IMR-90 (cell line): ENCODE data around the gene NPB. TPM values are rescaled to one million over a fixed set of nuclear protein-coding genes. Genes with fewer than 3 reads are reported as not detected.

Source experiments
- ATAC-seq: fragments of 200-7000 bp; cut with Tn5 transposase; 2 replicates; pipeline ENCODE4 v1.9.1; 2020; ENCODE audit warnings: low read depth, mild to moderate bottlenecking, moderate library complexity
- BruUV-seq: library from RNA; stranded (reverse); fragments of 400-500 nt; replicated peaks from 2 replicates; lab custom pipeline; 2021; lab: Mats Ljungman, UMichigan
- CTCF ChIA-PET: fragments of 300-600 bp; formaldehyde crosslinking; extraction: SDS; loops from one replicate; lab custom pipeline; 2021; ENCODE audit warnings: antibody characterized with exemption; lab: Yijun Ruan, JAX
- POLR2A ChIA-PET: fragments of 300-600 bp; sonication (Branson Sonifier 250); formaldehyde crosslinking; loops from one replicate; lab custom pipeline; 2022; ENCODE audit warnings: antibody characterized with exemption; ENCODE audit not compliant: unreplicated experiment; lab: Charles Lee
- DNase-seq: peaks from one replicate; pipeline ENCODE4 v3.0.0; 2013
- H2AFZ ChIP-seq: replicated peaks from 2 replicates; pipeline ENCODE3; 2013; ENCODE audit warnings: low read length, mild to moderate bottlenecking; ENCODE audit not compliant: poor library complexity
- H2AK5ac ChIP-seq: 2 replicates; pipeline ENCODE4 v1.6.1; 2013; ENCODE audit warnings: low read depth, low read length, inconsistent platforms
- H2AK9ac ChIP-seq: replicated peaks from 2 replicates; pipeline ENCODE3; 2013; ENCODE audit warnings: mild to moderate bottlenecking, low read depth, low read length, moderate library complexity; ENCODE audit not compliant: poor library complexity
- H2BK120ac ChIP-seq: 2 replicates; pipeline ENCODE4 v1.6.1; 2013; ENCODE audit warnings: low read depth, low read length, inconsistent platforms
- H2BK15ac ChIP-seq: 3 replicates; pipeline ENCODE4 v1.6.1; 2013; ENCODE audit warnings: low read depth, low read length, inconsistent platforms
- H2BK20ac ChIP-seq: 2 replicates; pipeline ENCODE4 v1.6.1; 2013; ENCODE audit warnings: low read depth, mild to moderate bottlenecking, inconsistent platforms, low read length, moderate library complexity
- H2BK5ac ChIP-seq: 2 replicates; pipeline ENCODE4 v1.6.1; 2013; ENCODE audit warnings: mild to moderate bottlenecking, low read depth, low read length, inconsistent platforms; ENCODE audit not compliant: poor library complexity, severe bottlenecking
- H3K14ac ChIP-seq: replicated peaks from 2 replicates; pipeline ENCODE4 v1.6.1; 2013; ENCODE audit warnings: low read depth, low read length, inconsistent platforms
- H3K18ac ChIP-seq: 2 replicates; pipeline ENCODE4 v1.6.1; 2013; ENCODE audit warnings: low read depth, low read length, control low read depth
- H3K23ac ChIP-seq: 2 replicates; pipeline ENCODE4 v1.6.1; 2013; ENCODE audit warnings: low read depth, low read length, inconsistent platforms
- H3K27ac ChIP-seq: 2 replicates; pipeline ENCODE4 v1.5.1; 2013; ENCODE audit warnings: mild to moderate bottlenecking, control low read depth, low read length; ENCODE audit not compliant: insufficient read depth
- H3K27me3 ChIP-seq: 2 replicates; pipeline ENCODE4 v1.6.1; 2013; ENCODE audit warnings: low read length; ENCODE audit not compliant: control insufficient read depth, insufficient read depth
- H3K36me3 ChIP-seq: 2 replicates; pipeline ENCODE4 v1.6.1; 2013; ENCODE audit warnings: low read length, mixed read lengths; ENCODE audit not compliant: control insufficient read depth, insufficient read depth
- H3K4ac ChIP-seq: 2 replicates; pipeline ENCODE4 v1.6.1; 2013; ENCODE audit warnings: low read depth, low read length, inconsistent platforms
- H3K4me1 ChIP-seq: 2 replicates; pipeline ENCODE4 v1.6.1; 2013; ENCODE audit warnings: low read length, mixed read lengths; ENCODE audit not compliant: control insufficient read depth, insufficient read depth
- H3K4me2 ChIP-seq: 2 replicates; pipeline ENCODE4 v1.6.1; 2013; ENCODE audit warnings: low read depth, mild to moderate bottlenecking, control low read depth, low read length, moderate library complexity
- H3K4me3 ChIP-seq: 2 replicates; pipeline ENCODE4 v1.5.1; 2013; ENCODE audit warnings: low read depth, mild to moderate bottlenecking, control low read depth, low read length, moderate library complexity; ENCODE audit not compliant: insufficient read depth
- H3K56ac ChIP-seq: 2 replicates; pipeline ENCODE4 v1.6.1; 2013; ENCODE audit warnings: low read length, inconsistent platforms; ENCODE audit not compliant: insufficient read depth; ENCODE audit errors: extremely low read depth
- H3K79me1 ChIP-seq, 2 experiments: 2 replicates each; pipeline ENCODE4 v1.6.1; 2013; ENCODE audit warnings: low read length in 2 of 2, inconsistent platforms in 1 of 2, low read depth in 1 of 2
- H3K9ac ChIP-seq: 2 replicates; pipeline ENCODE4 v1.6.1; 2013; ENCODE audit warnings: low read depth, low read length, control low read depth
- H3K9me1 ChIP-seq: 2 replicates; pipeline ENCODE4 v1.6.1; 2013; ENCODE audit warnings: low read length, inconsistent platforms; ENCODE audit not compliant: insufficient read depth
- H3K9me3 ChIP-seq: 2 replicates; pipeline ENCODE4 v1.6.1; 2013; ENCODE audit warnings: low read length; ENCODE audit not compliant: control insufficient read depth, insufficient read depth
- H4K20me1 ChIP-seq: 2 replicates; pipeline ENCODE4 v1.6.1; 2013; ENCODE audit warnings: low read length, inconsistent platforms; ENCODE audit not compliant: insufficient read depth
- H4K5ac ChIP-seq: 2 replicates; pipeline ENCODE4 v1.6.1; 2013; ENCODE audit warnings: mild to moderate bottlenecking, low read depth, low read length, control low read depth
- H4K8ac ChIP-seq, 2 experiments: 2 replicates each; pipeline ENCODE4 v1.6.1; 2013; ENCODE audit warnings: low read depth in 2 of 2, low read length in 2 of 2, control low read depth in 1 of 2, inconsistent platforms in 1 of 2
- H4K91ac ChIP-seq: 2 replicates; pipeline ENCODE4 v1.6.1; 2013; ENCODE audit warnings: low read depth, low read length, inconsistent platforms; ENCODE audit not compliant: insufficient read depth
- CEBPB ChIP-seq: IDR thresholded peaks from 2 replicates; pipeline ENCODE4 v1.6.1; 2012; ENCODE audit warnings: low read depth, low read length, improper control_type of control experiment
- MAFK ChIP-seq: IDR thresholded peaks from 2 replicates; pipeline ENCODE4 v1.6.1; 2012; ENCODE audit warnings: low read depth, low read length, improper control_type of control experiment
- NFE2L2 ChIP-seq: fragments of 150-350 bp; IDR thresholded peaks from 2 replicates; pipeline ENCODE4 v1.6.1; 2016; ENCODE audit warnings: low read depth, mild to moderate bottlenecking, low read length
- WGBS, 2 experiments: methylation state at CpG; one replicate each; pipeline versions ENCODE4 v1.1.5 to v1.1.7; 2013; ENCODE audit warnings: missing lambda C conversion rate in 2 of 2; ENCODE audit not compliant: insufficient read length in 1 of 2; ENCODE audit errors: extremely low coverage in 2 of 2; 5-methylcytosine and 5-hydroxymethylcytosine counted together
- dilution Hi-C: fragments of 300-500 bp; cut with HindIII; formaldehyde crosslinking; loops from one replicate; pipeline ENCODE4 v1.14.3; 2018; ENCODE audit warnings: low sequenced_read_pairs; ENCODE audit not compliant: unreplicated experiment
- in situ Hi-C: fragments of 300-500 bp; cut with MboI; formaldehyde crosslinking; loops from 3 replicates; pipeline ENCODE4 v1.14.3; 2019; ENCODE audit warnings: low sequenced_read_pairs, inconsistent platforms, mixed read lengths
- intact Hi-C: fragments of 100-400 bp; cut with micrococcal nuclease; formaldehyde crosslinking; loops from 2 replicates; pipeline ENCODE4 v1.10.0; 2022
- polyA plus RNA-seq, 3 experiments: library from polyadenylated mRNA; depleted of rRNA; stranded (reverse); fragments of >200 nt; gene quantifications; 2 replicates each; pipeline ENCODE4 v1.2.3, GENCODE V29; 2012; ENCODE audit warnings: low replicate concordance in 1 of 3
- total RNA-seq: library from RNA; depleted of rRNA; stranded (reverse); fragments of >200 nt; gene quantifications from 2 replicates; pipeline ENCODE4 v1.2.3, GENCODE V29; 2012

NPB gene
- total and polyA plus RNA-seq, 2 of the 4 experiments (the other 2 are of a cell fraction): 0.51 TPM; not detected in 1

GRCh38 chr17:81935709-81936084 lies 33.7 kb downstream of the NPB start:
- DNase-seq (no peak), ATAC-seq (no peak)
- peak overlapping the region; percentile 14 for H2AFZ ChIP-seq
- ChIA-PET POLR2A (no interaction called here), CTCF (no interaction called here)
- H3K36me3 ChIP-seq: peaks cover 27% of the 10 kb centered on the region; the same call in 1 of the 2 replicates
- no peak overlapping the region for H3K4ac ChIP-seq
- in situ Hi-C loops: no loop called here
- WGBS, 2 experiments: 92% methylated on average over 2 of the region's 6 CpGs; no CpG with 5 or more reads in 1 of the 2 experiments
- BruUV-seq: no TSS peak
- TF ChIP-seq CEBPB (no peak), MAFK (no peak), NFE2L2 (no peak)
- no peaks in the 10 kb centered on the region for H3K9me3 ChIP-seq
- H2AK5ac ChIP-seq: no peak overlapping the region
- peak overlapping the region; percentile 55; the same call in 1 of the 2 replicates for H3K14ac ChIP-seq
- H3K9ac ChIP-seq: no peak overlapping the region
- H3K4me1 ChIP-seq: peaks cover 4% of the 10 kb centered on the region
- no peak overlapping the region for H3K18ac ChIP-seq
- H4K20me1 ChIP-seq: peaks cover 11% of the 10 kb centered on the region
- dilution Hi-C loops: no loop called here
- H2BK5ac ChIP-seq: no peak overlapping the region
- no peak overlapping the region for H3K4me3 ChIP-seq
- no peak overlapping the region for H4K8ac ChIP-seq
- peaks cover 9 to 37% of the 10 kb centered on the region in 2 experiments for H3K79me1 ChIP-seq
- H2AK9ac ChIP-seq: peak overlapping the region; percentile 65
- intact Hi-C loops: loop anchor here (2.0 kb wide), 1 partner anchor 41 kb away; the partner anchor contains the start of gene ASPSCR1
- no peak overlapping the region for H3K27ac ChIP-seq
- H3K56ac ChIP-seq: no peak overlapping the region
- H2BK20ac ChIP-seq: no peak overlapping the region
- H2BK120ac ChIP-seq: no peak overlapping the region
- H4K5ac ChIP-seq: no peak overlapping the region
- peak overlapping the region; percentile 67 for H3K4me2 ChIP-seq
- H3K27me3 ChIP-seq: peaks cover 5% of the 10 kb centered on the region; the same call in 1 of the 2 replicates
- peak overlapping the region; percentile 31; the same call in 1 of the 2 replicates for H3K23ac ChIP-seq
- H4K91ac ChIP-seq: no peak overlapping the region
- H2BK15ac ChIP-seq: no peak overlapping the region
- H3K9me1 ChIP-seq: peaks cover 8% of the 10 kb centered on the region
